Measurements from ENCODE around the gene TMEM63B. TPM values are rescaled to one million over a fixed set of nuclear protein-coding genes. Genes with fewer than 3 reads are reported as not detected.

The TMEM63B gene
- total and polyA plus RNA-seq, 11 donors: 26.2 to 52.9 (median 41.2) TPM

DNA sequence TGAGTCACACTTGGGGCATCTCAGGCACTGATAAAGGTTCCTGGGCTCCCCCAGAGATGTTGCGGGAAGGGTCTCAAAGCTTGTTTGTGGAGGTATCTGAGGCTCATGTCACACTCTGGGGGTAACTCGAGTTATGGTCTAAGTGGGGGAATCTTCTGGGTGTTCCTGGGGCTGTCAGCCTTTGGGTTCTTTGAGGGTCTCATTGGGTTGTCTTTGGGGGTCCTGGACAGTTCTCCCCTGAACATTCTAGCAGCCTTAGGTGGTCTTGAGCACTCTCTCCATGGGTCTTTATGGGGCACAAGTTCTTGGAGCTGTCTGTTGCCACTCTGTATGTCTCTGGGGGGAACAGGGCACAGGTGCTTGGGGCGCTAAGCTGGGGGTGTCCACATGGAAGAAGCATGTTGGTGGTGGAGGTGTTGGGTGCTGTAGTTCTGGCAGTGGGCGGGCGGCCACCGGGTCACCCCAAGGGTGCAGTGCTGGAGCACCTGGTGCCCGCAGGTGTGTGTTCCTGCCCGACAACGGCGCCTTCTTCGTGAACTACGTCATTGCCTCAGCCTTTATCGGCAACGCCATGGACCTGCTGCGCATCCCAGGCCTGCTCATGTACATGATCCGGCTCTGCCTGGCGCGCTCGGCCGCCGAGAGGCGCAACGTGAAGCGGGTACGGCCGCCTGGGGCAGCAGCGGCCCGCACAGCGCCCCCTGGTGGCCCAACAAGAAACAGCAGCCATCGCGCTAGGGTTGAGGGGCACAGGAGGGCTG is 24.2 kb downstream of the TMEM63B start:
- H3K27me3 ChIP-seq: no peaks in the 10 kb centered on the region
- H3K27ac ChIP-seq: no peak overlapping the region
- ATAC-seq (peak; percentile 30 to 80 (median 72)), DNase-seq (peak; percentile 61 to 89 (median 75))
- intact Hi-C loops (cut with DNase I): loop anchor here in 8 of 10 donors (1.0 to 10.0 kb wide), 7 partner anchors 51 to 191 kb away; partner anchors contain the start of gene SPATS1 (in 1 of the 8)
- H3K4me1 ChIP-seq: peaks cover 0 to 18% (median 6%) of the 10 kb centered on the region in 12 donors
- WGBS, 4 donors: 20 to 57% (median 25%) methylated on average over 5 to 31 of the region's 31 CpGs
- H3K9me3 ChIP-seq: no peaks in the 10 kb centered on the region
- H3K4me3 ChIP-seq: no peak overlapping the region
- TF ChIP-seq, protein P1, sequence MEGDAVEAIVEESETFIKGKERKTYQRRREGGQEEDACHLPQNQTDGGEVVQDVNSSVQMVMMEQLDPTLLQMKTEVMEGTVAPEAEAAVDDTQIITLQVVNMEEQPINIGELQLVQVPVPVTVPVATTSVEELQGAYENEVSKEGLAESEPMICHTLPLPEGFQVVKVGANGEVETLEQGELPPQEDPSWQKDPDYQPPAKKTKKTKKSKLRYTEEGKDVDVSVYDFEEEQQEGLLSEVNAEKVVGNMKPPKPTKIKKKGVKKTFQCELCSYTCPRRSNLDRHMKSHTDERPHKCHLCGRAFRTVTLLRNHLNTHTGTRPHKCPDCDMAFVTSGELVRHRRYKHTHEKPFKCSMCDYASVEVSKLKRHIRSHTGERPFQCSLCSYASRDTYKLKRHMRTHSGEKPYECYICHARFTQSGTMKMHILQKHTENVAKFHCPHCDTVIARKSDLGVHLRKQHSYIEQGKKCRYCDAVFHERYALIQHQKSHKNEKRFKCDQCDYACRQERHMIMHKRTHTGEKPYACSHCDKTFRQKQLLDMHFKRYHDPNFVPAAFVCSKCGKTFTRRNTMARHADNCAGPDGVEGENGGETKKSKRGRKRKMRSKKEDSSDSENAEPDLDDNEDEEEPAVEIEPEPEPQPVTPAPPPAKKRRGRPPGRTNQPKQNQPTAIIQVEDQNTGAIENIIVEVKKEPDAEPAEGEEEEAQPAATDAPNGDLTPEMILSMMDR (IDR thresholded peaks at IDR 0.05): peak; percentile 96 to 100 (median 99)
- no peak for TF ChIP-seq POLR2A (IDR thresholded peaks at IDR 0.05)
- peaks cover 0 to 51% (median 36%) of the 10 kb centered on the region in 9 donors for H3K36me3 ChIP-seq

DNA sequence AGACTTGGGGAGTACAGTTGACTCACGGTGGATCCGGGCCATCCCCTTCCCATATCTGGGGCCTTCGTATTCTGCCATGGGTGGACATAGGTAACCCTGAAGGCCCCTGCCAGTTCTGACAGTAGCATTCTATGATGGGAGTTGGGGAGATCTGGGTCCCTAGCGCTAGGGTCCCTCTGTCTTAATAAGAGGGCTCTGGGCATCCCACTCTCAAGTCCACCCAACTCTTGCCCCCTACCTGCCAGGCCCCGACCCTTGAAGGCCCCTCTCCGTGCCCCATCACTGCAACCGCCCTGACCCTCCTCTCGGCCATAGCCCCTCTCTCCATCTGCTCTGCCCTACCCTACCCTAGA is 24.7 kb downstream of the TMEM63B start:
- TF ChIP-seq POLR2A (IDR thresholded peaks at IDR 0.05): no peak
- TF ChIP-seq, protein P1 (IDR thresholded peaks at IDR 0.05): peak in 3 of 12 donors; percentile 2 to 34 (median 25)
- no peak for DNase-seq
- H3K4me3 ChIP-seq: no peak overlapping the region
- H3K27me3 ChIP-seq: no peaks in the 10 kb centered on the region
- intact Hi-C loops (cut with DNase I): loop anchor here in 5 of 10 donors (1.0 to 10.0 kb wide), 5 partner anchors 55 to 190 kb away; partner anchors contain the start of gene SPATS1 (in 1 of the 5)
- H3K27ac ChIP-seq: no peak overlapping the region
- WGBS, 4 donors: 48 to 80% (median 54%) methylated on average over 5 to 8 of the region's 8 CpGs
- no peaks in the 10 kb centered on the region for H3K9me3 ChIP-seq
- no peak for ATAC-seq
- peaks cover 0 to 18% (median 6%) of the 10 kb centered on the region in 12 donors for H3K4me1 ChIP-seq
- H3K36me3 ChIP-seq: peaks cover 0 to 46% (median 35%) of the 10 kb centered on the region in 9 donors

DNA sequence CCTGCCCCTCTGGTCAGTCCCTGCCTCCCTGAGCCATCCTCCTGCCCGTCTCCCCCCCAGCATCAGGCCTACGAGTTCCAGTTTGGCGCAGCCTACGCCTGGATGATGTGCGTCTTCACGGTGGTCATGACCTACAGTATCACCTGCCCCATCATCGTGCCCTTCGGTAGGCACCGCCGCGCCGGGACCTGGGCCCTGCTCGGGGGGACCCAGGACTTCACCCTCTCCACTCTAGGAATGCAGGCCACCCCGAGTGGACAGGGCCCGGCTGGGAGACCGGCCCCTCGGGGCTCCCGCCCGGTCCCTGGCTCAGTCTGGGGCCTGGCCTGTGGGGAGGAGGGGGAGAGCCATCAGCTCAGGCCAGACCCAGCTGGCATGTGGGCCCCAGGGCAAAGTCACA is 25.2 kb downstream of the TMEM63B start:
- Histone ChIP-seq H3K9me3 (no peaks in the 10 kb centered on the region), H3K36me3 (peaks cover 0 to 42% (median 30%) of the 10 kb centered on the region in 9 donors), H3K27me3 (no peaks in the 10 kb centered on the region), H3K4me1 (peaks cover 0 to 18% (median 6%) of the 10 kb centered on the region in 12 donors), H3K27ac (no peak overlapping the region), H3K4me3 (no peak overlapping the region)
- no peak for ATAC-seq
- no peak for TF ChIP-seq POLR2A (IDR thresholded peaks at IDR 0.05)
- TF ChIP-seq, protein P1 (IDR thresholded peaks at IDR 0.05): no peak
- intact Hi-C loops (cut with DNase I): loop anchor here in 5 of 10 donors (1.0 to 10.0 kb wide), 5 partner anchors 56 to 190 kb away; partner anchors contain the start of gene SPATS1 (in 1 of the 5)
- DNase-seq: no peak
- WGBS, 4 donors: 94 to 95% (median 95%) methylated on average over 16 to 19 of the region's 19 CpGs

DNA sequence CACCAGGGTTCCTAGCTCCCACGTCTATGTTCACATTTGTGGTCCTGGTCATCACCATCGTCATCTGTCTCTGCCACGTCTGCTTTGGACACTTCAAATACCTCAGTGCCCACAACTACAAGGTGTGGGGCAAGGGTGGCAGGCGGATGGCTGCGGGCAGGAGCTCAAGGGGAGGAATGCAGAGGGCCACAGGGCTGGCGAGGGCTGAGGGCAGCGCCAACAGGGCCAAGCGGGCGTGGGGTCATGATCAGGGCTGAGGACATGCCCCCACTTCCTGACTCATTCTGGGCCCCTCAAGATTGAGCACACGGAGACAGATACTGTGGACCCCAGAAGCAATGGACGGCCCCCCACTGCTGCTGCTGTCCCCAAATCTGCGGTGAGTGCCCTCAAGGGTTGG is 26.7 kb downstream of the TMEM63B start:
- 89 to 94% (median 91%) methylated on average over 9 to 12 of the region's 12 CpGs for WGBS, 4 donors
- Histone ChIP-seq H3K27me3 (no peaks in the 10 kb centered on the region), H3K27ac (no peak overlapping the region), H3K4me1 (peaks cover 0 to 18% (median 6%) of the 10 kb centered on the region in 12 donors), H3K36me3 (peaks cover 0 to 26% (median 15%) of the 10 kb centered on the region in 9 donors), H3K9me3 (no peaks in the 10 kb centered on the region), H3K4me3 (no peak overlapping the region)
- intact Hi-C loops (cut with DNase I): loop anchor here in 4 of 10 donors (2.0 to 10.0 kb wide), 4 partner anchors 57 to 188 kb away; partner anchors contain the start of gene SPATS1 (in 1 of the 4)
- DNase-seq (no peak), ATAC-seq (no peak)
- TF ChIP-seq POLR2A (IDR thresholded peaks at IDR 0.05): no peak
- TF ChIP-seq, protein P1 (IDR thresholded peaks at IDR 0.05): no peak

Data from heart left ventricle (tissue), 16 donors.